ENCODE data around the gene MGP.

MGP gene

DNA sequence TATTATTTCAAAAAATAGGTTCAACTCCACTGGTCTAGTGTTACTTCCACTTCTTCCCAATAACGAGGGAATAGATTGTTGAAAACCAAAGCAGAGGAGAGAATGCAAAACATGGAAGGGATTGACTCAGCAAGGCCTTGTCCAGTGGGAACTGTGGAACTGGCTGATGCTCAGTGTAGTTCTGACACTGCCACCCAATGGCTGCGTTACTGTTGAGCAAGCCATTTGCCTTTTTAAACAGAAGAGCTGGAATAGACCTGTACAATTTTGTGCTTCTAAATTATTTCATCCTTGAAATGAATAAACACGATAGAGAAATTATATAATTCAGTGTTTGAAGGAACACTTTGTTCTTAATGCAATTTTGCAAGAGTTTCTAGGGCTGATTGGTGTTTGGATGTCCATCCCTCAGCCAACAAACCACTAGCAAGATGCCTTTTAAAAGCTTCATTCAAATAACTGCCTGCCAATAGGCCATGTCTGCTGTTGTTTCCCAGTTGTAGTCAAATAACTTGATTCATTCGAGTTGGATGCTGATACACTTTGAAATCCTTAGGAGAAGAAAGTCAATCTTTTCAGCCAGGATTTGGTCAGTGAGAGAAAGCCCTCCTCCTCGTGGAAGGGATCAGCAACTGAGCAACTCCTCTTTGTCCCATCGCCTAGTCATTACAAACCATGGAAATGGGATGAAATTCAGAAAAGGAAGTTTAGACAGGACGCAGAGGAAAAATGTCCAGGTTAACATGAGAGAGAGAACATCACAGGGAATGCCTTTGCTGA, 7.3 kb upstream of the MGP start:
- TF ChIP-seq ZNF274 (IDR thresholded peaks at IDR 0.05; ENCODE audit: low read depth, low read length): no peak
- H3K4me3 ChIP-seq (ENCODE audit: low read length): no peak overlapping the region

DNA sequence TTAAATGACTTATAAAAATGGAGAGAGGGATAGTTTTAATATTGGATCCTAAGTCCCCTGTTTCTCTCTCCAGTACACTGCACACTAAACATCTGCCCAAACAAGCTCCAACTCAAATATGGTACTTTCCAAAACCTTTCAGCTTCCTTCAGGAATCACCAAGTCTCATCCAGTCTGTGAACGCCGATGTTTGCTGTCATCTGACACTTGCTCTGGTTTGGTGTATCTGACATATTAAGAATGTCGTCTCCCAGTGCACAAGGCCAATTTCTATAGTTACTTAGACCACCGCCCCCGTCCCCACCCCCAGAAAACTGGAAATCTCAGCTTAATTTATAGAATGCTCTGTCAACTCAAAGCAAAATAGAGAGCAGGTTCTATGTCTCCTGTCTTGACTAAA, 5.0 kb upstream of the MGP start:
- TF ChIP-seq ZNF274 (IDR thresholded peaks at IDR 0.05; ENCODE audit: low read depth, low read length): no peak
- no peak overlapping the region for H3K4me3 ChIP-seq (ENCODE audit: low read length)

DNA sequence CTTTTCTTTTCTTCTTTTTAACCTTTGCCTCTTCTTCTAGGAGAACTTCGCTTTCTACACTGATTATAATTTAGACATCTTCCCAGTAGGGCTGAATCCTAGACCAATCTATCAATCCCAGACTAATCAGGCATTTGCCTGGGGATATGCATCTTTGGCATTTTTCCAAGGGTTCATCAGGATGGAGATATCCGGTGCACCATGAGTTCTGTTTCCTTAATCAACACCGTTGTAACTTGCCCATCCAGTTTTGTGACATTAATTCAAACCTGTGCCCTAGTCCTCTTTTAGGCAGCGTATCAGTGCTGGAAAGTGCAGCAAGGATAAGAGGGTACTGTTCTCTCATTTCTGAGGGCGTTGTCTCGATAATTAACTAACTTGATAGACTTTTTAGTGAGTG, 617 bp upstream of the MGP start:
- no peak overlapping the region for H3K4me3 ChIP-seq (ENCODE audit: low read length)
- no peak for TF ChIP-seq ZNF274 (IDR thresholded peaks at IDR 0.05; ENCODE audit: low read depth, low read length)

DNA sequence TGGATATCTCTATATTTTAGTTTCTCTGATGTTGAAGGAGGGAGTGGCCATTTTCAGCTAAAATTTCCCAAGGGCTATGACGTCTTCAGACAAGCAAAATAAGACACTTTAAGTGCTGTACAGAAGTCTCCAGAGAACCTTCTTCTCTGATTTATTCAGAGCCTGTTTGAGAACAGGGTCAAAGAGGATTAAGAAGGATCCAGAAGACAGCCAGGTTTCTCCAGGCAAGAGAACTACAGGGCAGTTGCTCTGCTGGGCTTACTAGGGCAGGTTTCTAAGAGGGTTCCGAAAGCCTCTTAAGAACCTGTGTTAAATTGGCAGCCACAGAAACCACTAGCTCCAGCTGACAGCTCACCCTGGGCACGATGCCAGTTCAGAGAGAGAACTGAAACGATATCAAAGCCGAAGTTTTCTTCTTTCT, 1.2 kb downstream of the MGP start:
- H3K4me3 ChIP-seq (ENCODE audit: low read length): no peak overlapping the region; the same call in 1 of the 2 replicates
- no peak for TF ChIP-seq ZNF274 (IDR thresholded peaks at IDR 0.05; ENCODE audit: low read depth, low read length)

DNA sequence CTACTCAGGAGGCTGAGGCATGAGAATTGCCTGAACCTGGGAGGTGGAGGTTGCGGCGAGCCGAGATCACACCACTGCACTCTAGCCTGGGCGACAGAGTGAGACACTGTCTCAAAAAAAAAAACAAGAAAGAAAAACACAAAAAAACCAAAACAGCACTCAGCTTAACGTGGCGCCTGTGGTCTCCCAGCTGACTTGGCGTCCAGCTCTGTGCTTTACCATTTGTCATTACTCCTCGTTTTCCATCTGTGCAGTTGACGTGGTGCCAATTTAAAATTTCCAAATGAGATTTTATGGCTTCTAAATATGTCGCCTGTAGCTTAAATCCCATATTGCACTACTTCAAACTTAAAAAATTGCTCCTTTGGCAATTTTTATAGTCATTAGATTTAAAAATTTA, 2.0 kb downstream of the MGP start:
- no peak for TF ChIP-seq ZNF274 (IDR thresholded peaks at IDR 0.05; ENCODE audit: low read depth, low read length)
- no peak overlapping the region for H3K4me3 ChIP-seq (ENCODE audit: low read length)

DNA sequence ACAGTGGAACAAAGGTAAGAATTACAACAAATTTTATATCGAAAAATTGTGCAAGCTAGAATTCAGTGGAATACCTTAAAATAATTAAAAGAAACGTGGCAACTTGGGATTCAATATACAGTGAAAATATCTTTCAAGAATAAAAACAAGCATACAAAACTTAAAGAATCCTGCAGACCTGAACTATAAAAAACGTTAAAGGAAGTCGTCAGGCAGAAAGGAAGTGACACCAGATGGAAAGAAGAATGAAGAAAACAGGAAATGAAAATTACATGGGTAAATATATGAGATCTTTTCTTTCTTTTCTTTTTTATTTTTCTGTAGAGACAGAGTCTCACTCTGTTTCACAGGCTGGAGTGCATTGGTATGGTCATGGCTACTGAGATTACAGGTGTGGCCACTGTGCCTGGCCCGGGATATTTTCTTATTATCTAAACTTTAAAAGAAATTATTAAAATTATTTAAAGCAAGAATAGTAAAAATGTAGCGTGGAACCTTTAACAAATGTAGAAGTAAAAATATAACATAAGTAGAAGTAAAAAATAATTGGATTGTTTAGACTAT, 4.7 kb downstream of the MGP start:
- no peak for TF ChIP-seq ZNF274 (IDR thresholded peaks at IDR 0.05; ENCODE audit: low read depth, low read length)
- no peak overlapping the region for H3K4me3 ChIP-seq (ENCODE audit: low read length)

DNA sequence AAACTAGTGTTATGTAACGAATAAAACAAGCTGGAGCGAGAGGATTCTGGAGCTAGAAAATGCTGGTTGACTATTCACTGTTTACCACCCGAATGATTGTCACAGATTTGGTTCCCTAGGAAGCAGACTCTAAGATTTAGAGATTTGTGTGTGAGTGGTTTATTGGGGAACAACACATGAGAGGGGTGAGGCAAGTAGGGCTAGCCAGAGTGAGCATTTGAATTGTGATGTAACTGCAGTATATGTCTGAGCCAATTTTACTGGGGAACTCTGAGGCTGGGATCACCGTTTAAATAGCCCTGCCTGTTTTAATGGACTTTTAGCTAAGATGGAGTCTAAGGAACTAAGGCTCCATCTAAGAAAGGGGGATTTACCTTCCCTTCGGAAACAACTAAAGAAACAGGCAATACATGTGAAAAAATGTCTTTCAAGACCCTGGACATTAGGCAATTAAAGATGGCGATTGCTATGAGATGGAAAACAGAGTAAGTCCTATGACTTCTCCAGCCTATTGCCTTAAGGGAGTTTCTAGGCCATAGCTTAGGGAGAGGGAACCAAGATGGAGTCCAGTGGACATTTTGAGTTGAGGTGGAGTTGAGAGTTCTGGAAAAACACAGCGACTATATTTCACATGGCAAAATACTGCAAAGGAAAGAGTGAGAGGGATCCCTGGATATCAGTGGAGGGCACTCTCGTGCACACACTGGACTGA, 6.3 kb downstream of the MGP start:
- no peak overlapping the region for H3K4me3 ChIP-seq (ENCODE audit: low read length)
- no peak for TF ChIP-seq ZNF274 (IDR thresholded peaks at IDR 0.05; ENCODE audit: low read depth, low read length)

DNA sequence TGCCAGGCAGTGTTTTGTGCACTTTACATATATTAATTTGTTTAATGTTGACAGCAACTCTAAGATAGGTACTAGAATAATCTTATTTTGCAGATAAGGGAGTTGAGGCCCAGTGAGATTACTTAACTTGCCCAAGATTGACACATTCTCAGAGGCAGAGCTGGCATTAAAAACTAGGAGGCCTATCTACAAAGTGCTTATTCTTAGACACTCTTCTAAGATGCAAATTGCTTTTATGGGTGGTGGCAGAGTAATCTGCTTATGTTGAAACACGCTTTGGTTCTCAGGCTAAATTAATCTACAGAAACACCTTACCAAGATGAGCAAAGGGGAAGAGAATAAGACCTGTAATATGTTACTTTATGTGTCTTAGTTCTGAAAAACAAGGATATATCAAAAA, 7.2 kb downstream of the MGP start:
- TF ChIP-seq ZNF274 (IDR thresholded peaks at IDR 0.05; ENCODE audit: low read depth, low read length): no peak
- no peak overlapping the region for H3K4me3 ChIP-seq (ENCODE audit: low read length)

DNA sequence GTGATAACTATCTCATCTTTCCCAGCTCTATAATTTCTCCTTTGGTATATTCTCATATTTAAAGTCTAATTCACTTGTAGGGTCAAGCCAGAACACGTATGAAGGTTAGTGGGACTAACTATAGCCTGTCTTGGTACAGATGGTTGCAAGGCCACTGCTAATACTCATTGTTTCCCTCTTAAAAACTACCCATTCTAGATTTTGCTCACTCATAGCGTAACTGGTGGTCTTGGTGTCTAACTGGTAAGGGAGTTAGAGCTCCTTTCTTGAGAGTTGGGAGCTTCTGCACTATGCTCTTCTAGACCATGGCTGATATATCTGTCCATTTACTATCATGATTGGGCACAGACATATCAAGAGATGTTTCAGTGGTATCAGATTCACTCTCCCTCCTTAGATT, 8.8 kb downstream of the MGP start:
- no peak for TF ChIP-seq ZNF274 (IDR thresholded peaks at IDR 0.05; ENCODE audit: low read depth, low read length)
- H3K4me3 ChIP-seq (ENCODE audit: low read length): no peak overlapping the region

DNA sequence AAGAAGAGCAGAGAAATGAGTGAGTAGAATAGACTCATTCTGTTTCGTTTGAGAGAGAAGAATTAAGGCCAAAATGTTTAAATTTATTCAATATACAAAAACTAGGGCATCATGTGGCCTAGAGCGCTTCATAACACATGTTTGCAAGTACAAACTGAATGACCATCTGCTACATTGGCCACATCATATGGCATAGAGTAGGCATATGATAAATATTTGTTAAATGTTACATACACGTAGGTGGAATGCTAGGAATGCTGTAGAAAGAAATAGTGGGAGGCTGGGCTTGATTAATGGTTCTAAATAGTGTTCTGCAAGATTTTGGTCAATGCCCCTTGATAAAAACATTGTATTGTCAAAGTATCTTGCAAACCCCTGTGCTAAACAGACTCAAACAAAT, 10.8 kb downstream of the MGP start:
- no peak overlapping the region for H3K4me3 ChIP-seq (ENCODE audit: low read length)
- no peak for TF ChIP-seq ZNF274 (IDR thresholded peaks at IDR 0.05; ENCODE audit: low read depth, low read length)

DNA sequence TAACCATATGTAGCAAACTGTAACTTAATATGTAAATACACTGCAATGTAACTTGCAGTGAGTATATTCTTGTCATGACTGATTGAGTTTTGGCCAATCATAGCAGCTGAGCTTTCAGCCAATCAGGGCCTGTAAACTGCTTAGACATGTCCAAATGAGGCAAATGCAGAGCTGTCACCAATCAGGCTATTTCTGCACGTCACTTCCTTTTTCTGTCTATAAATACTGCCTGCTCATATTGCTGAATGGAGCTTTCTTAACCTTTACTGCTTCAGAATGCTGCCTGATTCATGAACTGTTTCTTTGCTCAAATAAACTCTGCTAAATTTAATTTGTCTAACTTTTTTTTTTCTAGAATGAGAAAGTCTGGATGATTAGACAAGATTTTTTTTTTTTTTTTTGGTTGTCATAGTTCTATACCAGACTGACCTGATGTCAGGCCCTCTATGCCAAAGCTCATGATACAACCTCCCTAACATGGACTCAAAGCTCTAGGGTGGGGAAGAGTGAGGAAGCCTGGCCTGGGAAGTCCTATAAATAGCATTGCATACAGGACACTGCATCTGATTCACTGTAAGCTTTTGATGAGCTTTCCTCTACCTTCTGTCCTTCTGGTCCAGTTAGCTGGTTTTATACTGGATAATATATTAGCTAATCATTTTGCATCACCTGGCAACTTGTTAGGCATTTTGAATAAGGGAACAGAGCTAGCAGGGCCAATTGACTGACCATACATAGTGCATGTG, 12.0 kb downstream of the MGP start:
- H3K4me3 ChIP-seq (ENCODE audit: low read length): no peak overlapping the region
- no peak for TF ChIP-seq ZNF274 (IDR thresholded peaks at IDR 0.05; ENCODE audit: low read depth, low read length)

DNA sequence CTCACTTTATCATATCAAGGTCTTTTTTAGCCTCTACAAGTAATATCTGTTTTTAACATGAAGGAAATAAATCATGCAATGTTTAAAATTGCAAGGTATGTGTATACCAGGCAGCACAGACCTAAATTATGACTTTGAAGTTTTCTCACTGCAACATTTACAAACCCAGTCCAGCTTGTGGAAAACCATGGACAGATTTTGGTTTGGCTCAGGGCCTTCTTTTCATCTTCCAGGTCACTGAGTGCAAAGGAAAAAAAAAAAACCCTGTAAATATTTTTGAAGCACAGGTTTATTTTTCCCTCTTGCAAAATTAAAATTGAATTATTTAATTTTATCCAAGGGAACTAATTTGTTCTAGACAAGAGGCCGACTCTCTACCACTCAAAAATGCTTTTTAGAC, 13.8 kb downstream of the MGP start:
- TF ChIP-seq ZNF274 (IDR thresholded peaks at IDR 0.05; ENCODE audit: low read depth, low read length): no peak
- H3K4me3 ChIP-seq (ENCODE audit: low read length): no peak overlapping the region

DNA sequence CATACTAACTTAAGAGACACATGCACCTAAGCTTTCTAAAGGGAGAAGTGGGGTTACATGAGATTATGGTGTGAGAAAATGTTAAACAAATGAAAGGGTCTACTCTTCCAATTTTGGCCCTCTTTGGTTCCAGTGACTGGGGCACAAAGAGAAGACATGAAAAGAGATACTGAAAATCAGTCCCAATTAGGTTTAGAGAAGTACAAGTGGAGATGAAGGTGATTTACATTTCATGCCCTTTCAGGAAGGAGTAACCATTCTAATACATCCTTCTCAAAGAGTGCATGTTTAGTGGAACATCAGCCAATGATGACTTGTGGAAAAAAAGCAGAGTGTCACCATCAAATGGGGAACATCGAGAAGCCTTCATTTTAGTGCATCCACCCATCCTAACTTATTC, 14.4 kb downstream of the MGP start:
- no peak overlapping the region for H3K4me3 ChIP-seq (ENCODE audit: low read length)
- TF ChIP-seq ZNF274 (IDR thresholded peaks at IDR 0.05; ENCODE audit: low read depth, low read length): no peak

DNA sequence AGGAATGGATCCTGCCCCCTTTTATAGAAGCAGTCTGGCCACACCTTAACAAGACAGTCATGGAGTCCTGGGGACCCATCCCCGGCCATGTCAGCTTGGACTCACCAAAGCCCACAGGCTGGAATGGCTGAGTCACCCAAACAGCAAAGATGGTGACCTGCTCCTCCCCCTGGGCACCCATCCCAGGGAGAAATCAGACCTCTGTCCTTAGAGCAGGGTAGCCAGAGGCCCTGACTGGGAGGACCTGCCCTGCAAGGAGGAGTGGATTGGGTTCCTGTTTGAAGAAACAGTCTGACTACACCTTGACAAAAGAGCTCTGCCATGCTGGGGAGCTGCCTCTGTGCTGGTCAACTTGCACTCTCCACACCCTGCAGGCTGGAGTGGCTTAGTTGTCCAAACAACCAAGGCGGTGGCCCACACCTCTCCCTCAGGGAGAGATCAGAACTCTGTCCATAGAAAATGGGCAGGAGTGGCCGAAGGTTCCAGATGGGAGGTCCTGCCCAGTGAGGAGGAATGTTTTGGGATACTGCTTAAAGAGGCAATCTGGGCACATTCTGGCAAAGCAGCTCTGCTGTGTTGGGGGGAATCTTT, 16.6 kb downstream of the MGP start:
- no peak for TF ChIP-seq ZNF274 (IDR thresholded peaks at IDR 0.05; ENCODE audit: low read depth, low read length)
- H3K4me3 ChIP-seq (ENCODE audit: low read length): no peak overlapping the region

All from GM08714 (cell line).